HepG2 (cell line): Measurements from ENCODE around the gene GPBAR1. TPM values are rescaled to one million over a fixed set of nuclear protein-coding genes. Genes with fewer than 3 reads are reported as not detected.

Experiments used
- ARNTL ChIP-seq: sonication (generic); formaldehyde crosslinking; IDR thresholded peaks from 2 replicates; pipeline ENCODE4 v1.4.0; 2020; ENCODE audit warnings: mild to moderate bottlenecking, missing genetic modification reagents
- CBX2 ChIP-seq, 2 experiments: fragments of 200-600 bp in 1 of 2; sonication (generic); formaldehyde crosslinking in 1 of 2; IDR thresholded peaks; 2 replicates each; pipeline versions ENCODE4 v1.7.0 to v1.8.1; 2018 to 2022; ENCODE audit warnings: low read depth in 2 of 2, low read length in 1 of 2, mild to moderate bottlenecking in 1 of 2, missing genetic modification reagents in 1 of 2
- GLI4 ChIP-seq: sonication (generic); formaldehyde crosslinking; IDR thresholded peaks from 2 replicates; pipeline ENCODE4 v1.5.1; 2020; ENCODE audit warnings: missing genetic modification reagents, mild to moderate bottlenecking, moderate library complexity, borderline replicate concordance
- JUND ChIP-seq: sonication (generic); formaldehyde crosslinking; IDR thresholded peaks from 2 replicates; pipeline ENCODE4 v1.8.0; 2022; ENCODE audit warnings: mild to moderate bottlenecking, missing genetic modification reagents
- ONECUT2 ChIP-seq: sonication (generic); formaldehyde crosslinking; IDR thresholded peaks from 2 replicates; pipeline ENCODE4 v1.4.0; 2020; ENCODE audit warnings: missing genetic modification reagents
- POLR2G ChIP-seq: fragments of 200-400 bp; formaldehyde crosslinking; IDR thresholded peaks from 2 replicates; pipeline ENCODE4 v1.6.1; 2018; ENCODE audit warnings: mild to moderate bottlenecking, low read depth, low read length, moderate library complexity
- REPIN1 ChIP-seq: sonication (generic); formaldehyde crosslinking; IDR thresholded peaks from 2 replicates; pipeline ENCODE4 v1.8.0; 2022; ENCODE audit warnings: missing genetic modification reagents, low read depth, mild to moderate bottlenecking, borderline replicate concordance
- SMARCC2 ChIP-seq: fragments of 450-650 bp; IDR thresholded peaks from 2 replicates; pipeline ENCODE4 v1.6.1; 2017; ENCODE audit warnings: antibody characterized with exemption, mild to moderate bottlenecking
- SP4 ChIP-seq: sonication (generic); formaldehyde crosslinking; IDR thresholded peaks from 2 replicates; pipeline ENCODE4 v1.8.1; 2023; ENCODE audit warnings: mild to moderate bottlenecking, missing genetic modification reagents
- TEAD3 ChIP-seq: optimal IDR thresholded peaks from 2 replicates; pipeline ENCODE3; 2016; ENCODE audit warnings: borderline replicate concordance
- ZNF253 ChIP-seq: sonication (generic); formaldehyde crosslinking; IDR thresholded peaks from 2 replicates; pipeline ENCODE4 v1.8.0; 2022; ENCODE audit warnings: mild to moderate bottlenecking, missing genetic modification reagents, borderline replicate concordance
- ZNF567 ChIP-seq: sonication (generic); formaldehyde crosslinking; IDR thresholded peaks from 2 replicates; pipeline ENCODE4 v1.8.1; 2023; ENCODE audit warnings: mild to moderate bottlenecking, missing genetic modification reagents, borderline replicate concordance
- ZNF619 ChIP-seq: sonication (generic); formaldehyde crosslinking; IDR thresholded peaks from 2 replicates; pipeline ENCODE4 v1.4.0; 2020; ENCODE audit warnings: mild to moderate bottlenecking, missing genetic modification reagents
- polyA plus RNA-seq, 8 experiments: library from polyadenylated mRNA; depleted of rRNA in 3 of 8; stranded (reverse) in 7 of 8; unstranded in 1 of 8; fragments of >200 nt; fragmentation: Illumina TruSeq in 4 of 8; extraction: Trizol in 4 of 8; gene quantifications; 2 replicates each; pipeline versions ENCODE4 v1.2.1 to v1.2.3, GENCODE V29; 2011 to 2016; ENCODE audit warnings: low read depth in 4 of 8, missing spikeins in 1 of 8, mixed read lengths in 1 of 8; ENCODE audit not compliant: insufficient read depth in 1 of 8
- total RNA-seq, 5 experiments: library from RNA; depleted of rRNA; stranded (reverse); fragments of >200 nt; fragmentation: Illumina TruSeq; extraction: Trizol; gene quantifications; 2 replicates each; pipeline ENCODE4 v1.2.3, GENCODE V29; 2016; ENCODE audit warnings: low read depth in 1 of 5
- TF ChIP-seq, protein P1 (sequence below): sonication (generic); formaldehyde crosslinking; IDR thresholded peaks from 2 replicates; pipeline ENCODE4 v1.5.0; 2020; ENCODE audit warnings: mild to moderate bottlenecking, missing genetic modification reagents, borderline replicate concordance
- TF ChIP-seq, protein P2 (sequence below): sonication (generic); formaldehyde crosslinking; IDR thresholded peaks from 2 replicates; pipeline ENCODE4 v1.4.0; 2020; ENCODE audit warnings: missing genetic modification reagents
- TF ChIP-seq, protein P3 (sequence below): sonication (generic); formaldehyde crosslinking; IDR thresholded peaks from 2 replicates; pipeline ENCODE4 v1.5.1; 2020; ENCODE audit warnings: mild to moderate bottlenecking, missing genetic modification reagents, borderline replicate concordance

The GPBAR1 gene
- total and polyA plus RNA-seq, 2 of the 13 experiments (the other 11 are each of a cell fraction or from before 2014, with no cell fraction given): 0.05 to 0.09 TPM

DNA sequence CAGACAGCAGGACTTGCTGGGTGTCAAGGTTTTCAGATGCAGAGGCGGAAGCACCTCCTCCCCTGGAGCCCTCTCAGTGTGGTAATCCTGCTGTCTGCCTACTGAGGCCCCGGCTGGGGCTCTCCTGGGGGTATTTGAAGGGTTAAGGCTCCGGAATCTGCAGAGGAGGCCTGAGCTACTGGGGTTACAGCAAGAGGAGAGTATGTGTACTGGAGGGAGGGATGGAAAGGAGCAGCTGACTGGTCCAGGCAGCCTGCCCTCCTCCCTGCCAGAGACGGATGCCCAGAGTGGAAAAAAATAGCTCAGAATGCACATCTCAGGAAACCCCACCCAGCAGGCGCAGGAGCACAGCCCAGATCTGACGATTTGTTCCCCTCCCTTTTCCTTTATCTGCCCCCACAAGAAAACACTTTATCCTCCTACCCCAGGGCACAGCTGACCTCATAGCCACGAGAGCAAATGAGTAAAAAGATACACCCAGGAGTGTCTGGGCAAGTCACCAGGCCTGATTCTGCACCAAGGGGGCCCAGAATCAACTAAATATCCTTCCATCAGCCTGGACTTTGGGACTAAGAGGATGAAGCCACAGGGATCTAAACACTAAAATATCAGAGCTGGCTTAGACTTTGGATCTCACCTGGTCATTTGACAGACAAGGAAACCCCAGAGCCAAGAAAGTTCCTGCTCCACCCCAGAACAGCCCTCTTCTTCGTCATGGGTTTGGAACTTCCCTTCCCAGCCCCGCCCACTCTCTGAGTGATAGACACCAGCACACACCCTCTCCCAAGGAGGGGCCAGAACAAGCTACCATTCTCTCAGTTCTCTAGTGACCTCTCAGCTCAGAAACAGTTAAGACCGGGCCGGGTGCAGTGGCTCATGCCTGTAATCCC, 26.0 kb downstream of the GPBAR1 start (continued):
- TF ChIP-seq TEAD3 (CRISPR knock-in tag) (peak; percentile 64), SP4 (peak; percentile 35; the same call in 1 of the 2 replicates), REPIN1 (no peak), ARNTL (CRISPR knock-in tag) (0 out of 2 replicates have a peak, but pooled peaks have one; percentile 32), POLR2G (peak; percentile 42; the same call in 1 of the 2 replicates), SMARCC2 (no peak), ONECUT2 (CRISPR knock-in tag) (no peak), ZNF619 (no peak), GLI4 (CRISPR knock-in tag) (0 out of 2 replicates have a peak, but pooled peaks have one; percentile 48), JUND (CRISPR knock-in tag) (0 out of 2 replicates have a peak, but pooled peaks have one; percentile 33), CBX2 (IDR thresholded peaks at IDR 0.05; ENCODE audit: low read depth, low read length) (no peak), CBX2 (CRISPR knock-in tag; IDR thresholded peaks at IDR 0.05; ENCODE audit: low read depth) (no peak), ZNF253 (CRISPR knock-in tag) (no peak), ZNF567 (CRISPR knock-in tag) (0 out of 2 replicates have a peak, but pooled peaks have one; percentile 59)
- TF ChIP-seq, protein P1, sequence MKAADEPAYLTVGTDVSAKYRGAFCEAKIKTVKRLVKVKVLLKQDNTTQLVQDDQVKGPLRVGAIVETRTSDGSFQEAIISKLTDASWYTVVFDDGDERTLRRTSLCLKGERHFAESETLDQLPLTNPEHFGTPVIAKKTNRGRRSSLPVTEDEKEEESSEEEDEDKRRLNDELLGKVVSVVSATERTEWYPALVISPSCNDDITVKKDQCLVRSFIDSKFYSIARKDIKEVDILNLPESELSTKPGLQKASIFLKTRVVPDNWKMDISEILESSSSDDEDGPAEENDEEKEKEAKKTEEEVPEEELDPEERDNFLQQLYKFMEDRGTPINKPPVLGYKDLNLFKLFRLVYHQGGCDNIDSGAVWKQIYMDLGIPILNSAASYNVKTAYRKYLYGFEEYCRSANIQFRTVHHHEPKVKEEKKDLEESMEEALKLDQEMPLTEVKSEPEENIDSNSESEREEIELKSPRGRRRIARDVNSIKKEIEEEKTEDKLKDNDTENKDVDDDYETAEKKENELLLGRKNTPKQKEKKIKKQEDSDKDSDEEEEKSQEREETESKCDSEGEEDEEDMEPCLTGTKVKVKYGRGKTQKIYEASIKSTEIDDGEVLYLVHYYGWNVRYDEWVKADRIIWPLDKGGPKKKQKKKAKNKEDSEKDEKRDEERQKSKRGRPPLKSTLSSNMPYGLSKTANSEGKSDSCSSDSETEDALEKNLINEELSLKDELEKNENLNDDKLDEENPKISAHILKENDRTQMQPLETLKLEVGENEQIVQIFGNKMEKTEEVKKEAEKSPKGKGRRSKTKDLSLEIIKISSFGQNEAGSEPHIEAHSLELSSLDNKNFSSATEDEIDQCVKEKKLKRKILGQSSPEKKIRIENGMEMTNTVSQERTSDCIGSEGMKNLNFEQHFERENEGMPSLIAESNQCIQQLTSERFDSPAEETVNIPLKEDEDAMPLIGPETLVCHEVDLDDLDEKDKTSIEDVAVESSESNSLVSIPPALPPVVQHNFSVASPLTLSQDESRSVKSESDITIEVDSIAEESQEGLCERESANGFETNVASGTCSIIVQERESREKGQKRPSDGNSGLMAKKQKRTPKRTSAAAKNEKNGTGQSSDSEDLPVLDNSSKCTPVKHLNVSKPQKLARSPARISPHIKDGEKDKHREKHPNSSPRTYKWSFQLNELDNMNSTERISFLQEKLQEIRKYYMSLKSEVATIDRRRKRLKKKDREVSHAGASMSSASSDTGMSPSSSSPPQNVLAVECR: peak; percentile 46; the same call in 1 of the 2 replicates
- TF ChIP-seq, protein P2, sequence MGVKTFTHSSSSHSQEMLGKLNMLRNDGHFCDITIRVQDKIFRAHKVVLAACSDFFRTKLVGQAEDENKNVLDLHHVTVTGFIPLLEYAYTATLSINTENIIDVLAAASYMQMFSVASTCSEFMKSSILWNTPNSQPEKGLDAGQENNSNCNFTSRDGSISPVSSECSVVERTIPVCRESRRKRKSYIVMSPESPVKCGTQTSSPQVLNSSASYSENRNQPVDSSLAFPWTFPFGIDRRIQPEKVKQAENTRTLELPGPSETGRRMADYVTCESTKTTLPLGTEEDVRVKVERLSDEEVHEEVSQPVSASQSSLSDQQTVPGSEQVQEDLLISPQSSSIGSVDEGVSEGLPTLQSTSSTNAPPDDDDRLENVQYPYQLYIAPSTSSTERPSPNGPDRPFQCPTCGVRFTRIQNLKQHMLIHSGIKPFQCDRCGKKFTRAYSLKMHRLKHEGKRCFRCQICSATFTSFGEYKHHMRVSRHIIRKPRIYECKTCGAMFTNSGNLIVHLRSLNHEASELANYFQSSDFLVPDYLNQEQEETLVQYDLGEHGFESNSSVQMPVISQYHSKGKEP (CRISPR knock-in tag): no peak
- TF ChIP-seq, protein P3, sequence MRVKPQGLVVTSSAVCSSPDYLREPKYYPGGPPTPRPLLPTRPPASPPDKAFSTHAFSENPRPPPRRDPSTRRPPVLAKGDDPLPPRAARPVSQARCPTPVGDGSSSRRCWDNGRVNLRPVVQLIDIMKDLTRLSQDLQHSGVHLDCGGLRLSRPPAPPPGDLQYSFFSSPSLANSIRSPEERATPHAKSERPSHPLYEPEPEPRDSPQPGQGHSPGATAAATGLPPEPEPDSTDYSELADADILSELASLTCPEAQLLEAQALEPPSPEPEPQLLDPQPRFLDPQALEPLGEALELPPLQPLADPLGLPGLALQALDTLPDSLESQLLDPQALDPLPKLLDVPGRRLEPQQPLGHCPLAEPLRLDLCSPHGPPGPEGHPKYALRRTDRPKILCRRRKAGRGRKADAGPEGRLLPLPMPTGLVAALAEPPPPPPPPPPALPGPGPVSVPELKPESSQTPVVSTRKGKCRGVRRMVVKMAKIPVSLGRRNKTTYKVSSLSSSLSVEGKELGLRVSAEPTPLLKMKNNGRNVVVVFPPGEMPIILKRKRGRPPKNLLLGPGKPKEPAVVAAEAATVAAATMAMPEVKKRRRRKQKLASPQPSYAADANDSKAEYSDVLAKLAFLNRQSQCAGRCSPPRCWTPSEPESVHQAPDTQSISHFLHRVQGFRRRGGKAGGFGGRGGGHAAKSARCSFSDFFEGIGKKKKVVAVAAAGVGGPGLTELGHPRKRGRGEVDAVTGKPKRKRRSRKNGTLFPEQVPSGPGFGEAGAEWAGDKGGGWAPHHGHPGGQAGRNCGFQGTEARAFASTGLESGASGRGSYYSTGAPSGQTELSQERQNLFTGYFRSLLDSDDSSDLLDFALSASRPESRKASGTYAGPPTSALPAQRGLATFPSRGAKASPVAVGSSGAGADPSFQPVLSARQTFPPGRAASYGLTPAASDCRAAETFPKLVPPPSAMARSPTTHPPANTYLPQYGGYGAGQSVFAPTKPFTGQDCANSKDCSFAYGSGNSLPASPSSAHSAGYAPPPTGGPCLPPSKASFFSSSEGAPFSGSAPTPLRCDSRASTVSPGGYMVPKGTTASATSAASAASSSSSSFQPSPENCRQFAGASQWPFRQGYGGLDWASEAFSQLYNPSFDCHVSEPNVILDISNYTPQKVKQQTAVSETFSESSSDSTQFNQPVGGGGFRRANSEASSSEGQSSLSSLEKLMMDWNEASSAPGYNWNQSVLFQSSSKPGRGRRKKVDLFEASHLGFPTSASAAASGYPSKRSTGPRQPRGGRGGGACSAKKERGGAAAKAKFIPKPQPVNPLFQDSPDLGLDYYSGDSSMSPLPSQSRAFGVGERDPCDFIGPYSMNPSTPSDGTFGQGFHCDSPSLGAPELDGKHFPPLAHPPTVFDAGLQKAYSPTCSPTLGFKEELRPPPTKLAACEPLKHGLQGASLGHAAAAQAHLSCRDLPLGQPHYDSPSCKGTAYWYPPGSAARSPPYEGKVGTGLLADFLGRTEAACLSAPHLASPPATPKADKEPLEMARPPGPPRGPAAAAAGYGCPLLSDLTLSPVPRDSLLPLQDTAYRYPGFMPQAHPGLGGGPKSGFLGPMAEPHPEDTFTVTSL: no peak
